NCI-H146 (cell line): ENCODE measurements around the gene HMGB2.

ENCODE experiments used
- DNase-seq: peaks from one replicate; lab custom pipeline; 2025; lab: John Stamatoyannopoulos, UW

HMGB2 gene

GRCh38 chr4:173334891-173335752 is 964 bp upstream of the HMGB2 start:
- peak; percentile 89 for DNase-seq

GRCh38 chr4:173333658-173334084 is 487 bp downstream of the HMGB2 start:
- peak; percentile 52 for DNase-seq

GRCh38 chr4:173332963-173333657 is 1.0 kb downstream of the HMGB2 start:
- peak; percentile 52 for DNase-seq

- no peak for DNase-seq
Measured at GRCh38 chr4:173332021-173332487, 2.1 kb downstream of the HMGB2 start.

GRCh38 chr4:173330590-173330989 is 3.6 kb downstream of the HMGB2 start:
- DNase-seq, result no peak

GRCh38 chr4:173328236-173328901 is 5.8 kb downstream of the HMGB2 start:
- no peak for DNase-seq

- peak; percentile 16 for DNase-seq
Measured at GRCh38 chr4:173325007-173325736, 9.0 kb downstream of the HMGB2 start.

GRCh38 chr4:173319696-173320095 is 14.5 kb downstream of the HMGB2 start:
- no peak for DNase-seq

- peak; percentile 75 for DNase-seq
Measured at GRCh38 chr4:173318648-173319211, 15.4 kb downstream of the HMGB2 start.

GRCh38 chr4:173318240-173318639 is 15.9 kb downstream of the HMGB2 start:
- DNase-seq, result peak; percentile 68

GRCh38 chr4:173317004-173317403 is 17.2 kb downstream of the HMGB2 start:
- DNase-seq, result peak; percentile 22

GRCh38 chr4:173316060-173316459 is 18.1 kb downstream of the HMGB2 start:
- DNase-seq, result no peak

- DNase-seq, result no peak
Measured at GRCh38 chr4:173314715-173315114, 19.4 kb downstream of the HMGB2 start.

- no peak for DNase-seq
Measured at GRCh38 chr4:173311368-173311767, 22.8 kb downstream of the HMGB2 start.

- no peak for DNase-seq
Measured at GRCh38 chr4:173307778-173308177, 26.4 kb downstream of the HMGB2 start.

- DNase-seq, result no peak
Measured at GRCh38 chr4:173301518-173302201, 32.5 kb downstream of the HMGB2 start.

- no peak for DNase-seq
Measured at GRCh38 chr4:173294444-173294843, 39.7 kb downstream of the HMGB2 start.

- no peak for DNase-seq
Measured at GRCh38 chr4:173293663-173294062, 40.5 kb downstream of the HMGB2 start.

GRCh38 chr4:173291899-173292298 is 42.3 kb downstream of the HMGB2 start:
- DNase-seq, result no peak

GRCh38 chr4:173289353-173289727 is 44.8 kb downstream of the HMGB2 start:
- peak; percentile 58 for DNase-seq
